HepG2 (cell line): ENCODE data around the gene SLC22A5. TPM values are rescaled to one million over a fixed set of nuclear protein-coding genes. Genes with fewer than 3 reads are reported as not detected.

ENCODE experiments used
- ATAC-seq: fragments of 200-7000 bp; cut with Tn5 transposase; 3 replicates; pipeline ENCODE4 v1.9.1; 2020; ENCODE audit warnings: mild to moderate bottlenecking, moderate library complexity
- BruUV-seq: library from RNA; stranded (reverse); fragments of 400-500 nt; replicated peaks from 2 replicates; lab custom pipeline; 2021; lab: Mats Ljungman, UMichigan
- CTCF ChIA-PET: fragments of 300-600 bp; formaldehyde crosslinking; extraction: SDS; loops from one replicate; lab custom pipeline; 2021; ENCODE audit warnings: low total read pairs, inconsistent platforms, low intra/inter-chr PET ratio; lab: Yijun Ruan, JAX
- POLR2A ChIA-PET: fragments of 350-600 bp; sonication (Branson Sonifier 250); formaldehyde crosslinking; loops from one replicate; lab custom pipeline; 2020; ENCODE audit warnings: antibody characterized with exemption, inconsistent platforms; lab: Yijun Ruan, JAX
- DNase-seq: peaks from one replicate; pipeline ENCODE4 v3.0.0-alpha.2; 2015; ENCODE audit warnings: low spot score
- FAIRE-seq: peaks from 3 replicates; lab custom pipeline; 2011; peaks lifted over from hg19 to GRCh38; lab: Jason Lieb, UNC
- H2AFZ ChIP-seq: one replicate; pipeline ENCODE4 v1.6.1; 2011; ENCODE audit warnings: low read length, inconsistent platforms
- H3K27ac ChIP-seq: fragments of 300-600 bp; 3 replicates; pipeline ENCODE4 v1.8.0; 2011; ENCODE audit warnings: mixed run types, mild to moderate bottlenecking, mixed read lengths, low read length, inconsistent platforms; ENCODE audit not compliant: insufficient read depth; ENCODE audit errors: extremely low read length
- H3K27me3 ChIP-seq, 2 experiments: fragments of 200-600 bp in 1 of 2; 2 replicates in 1 of 2; 3 replicates in 1 of 2; pipeline versions ENCODE4 v1.6.0 to v1.8.0; 2011; ENCODE audit warnings: low read length in 2 of 2, mild to moderate bottlenecking in 2 of 2, moderate library complexity in 2 of 2, inconsistent platforms in 1 of 2; ENCODE audit not compliant: insufficient read depth in 2 of 2, control insufficient read depth in 1 of 2
- H3K36me3 ChIP-seq, 2 experiments: fragments of 200-600 bp in 1 of 2; replicated peaks in 1 of 2; 2 replicates in 1 of 2; 3 replicates in 1 of 2; pipeline versions ENCODE4 v1.5.1 to v1.8.0; 2011; ENCODE audit warnings: low read length in 2 of 2, inconsistent platforms in 1 of 2; ENCODE audit not compliant: insufficient read depth in 2 of 2, control insufficient read depth in 1 of 2
- H3K4me1 ChIP-seq: 2 replicates; pipeline ENCODE4 v1.5.1; 2012; ENCODE audit warnings: low read length, inconsistent platforms; ENCODE audit not compliant: insufficient read depth
- H3K4me2 ChIP-seq: 2 replicates; pipeline ENCODE4 v1.6.0; 2011; ENCODE audit warnings: low read depth, low read length, inconsistent platforms
- H3K4me3 ChIP-seq, 3 experiments: fragments of 200-600 bp in 1 of 3; sonication (generic), shearing (Covaris generic) in 1 of 3; replicated peaks in 1 of 3; 2 replicates each; pipeline ENCODE4 v1.5.1; 2011 to 2016; ENCODE audit warnings: low read length in 3 of 3, inconsistent platforms in 2 of 3, low read depth in 2 of 3, mild to moderate bottlenecking in 2 of 3, control low read depth in 1 of 3, mixed read lengths in 1 of 3; ENCODE audit not compliant: insufficient read depth in 1 of 3
- H3K79me2 ChIP-seq: one replicate; pipeline ENCODE4 v1.6.1; 2011; ENCODE audit warnings: low read length, inconsistent platforms; ENCODE audit not compliant: insufficient read depth
- H3K9ac ChIP-seq: 2 replicates; pipeline ENCODE4 v1.6.0; 2011; ENCODE audit warnings: mild to moderate bottlenecking, low read depth, low read length, inconsistent platforms; ENCODE audit not compliant: insufficient read depth
- H3K9me3 ChIP-seq: 2 replicates; pipeline ENCODE4 v1.5.1; 2012; ENCODE audit warnings: mild to moderate bottlenecking, low read length
- H4K20me1 ChIP-seq: 2 replicates; pipeline ENCODE4 v1.6.0; 2011; ENCODE audit warnings: inconsistent platforms, mild to moderate bottlenecking, low read length, moderate library complexity; ENCODE audit not compliant: insufficient read depth
- CEBPB ChIP-seq: IDR thresholded peaks from 2 replicates; pipeline ENCODE4 v1.6.1; 2011; ENCODE audit warnings: low read depth, low read length, improper control_type of control experiment, borderline replicate concordance
- CEBPG ChIP-seq: IDR thresholded peaks from 2 replicates; pipeline ENCODE4 v1.6.1; 2016
- KDM3A ChIP-seq: IDR thresholded peaks from 2 replicates; pipeline ENCODE4 v1.6.1; 2018; ENCODE audit warnings: low read depth, missing compliant biosample characterization
- NPAS2 ChIP-seq: sonication (generic); formaldehyde crosslinking; IDR thresholded peaks from 2 replicates; pipeline ENCODE4 v1.8.0; 2022; ENCODE audit warnings: mild to moderate bottlenecking, missing genetic modification reagents, borderline replicate concordance
- POLR2AphosphoS2 ChIP-seq: IDR thresholded peaks from 2 replicates; pipeline ENCODE4 v1.6.1; 2011; ENCODE audit warnings: low read depth, low read length, improper control_type of control experiment
- RXRA ChIP-seq: sonication (generic); formaldehyde crosslinking; IDR thresholded peaks from 2 replicates; pipeline ENCODE4 v1.5.1; 2020; ENCODE audit warnings: missing genetic modification reagents
- SRF ChIP-seq: IDR thresholded peaks from 2 replicates; pipeline ENCODE4 v1.6.1; 2011; ENCODE audit warnings: mild to moderate bottlenecking, low read depth, low read length, moderate library complexity
- ZNF615 ChIP-seq: sonication (generic); formaldehyde crosslinking; IDR thresholded peaks from 2 replicates; pipeline ENCODE4 v1.5.0; 2020; ENCODE audit warnings: mild to moderate bottlenecking, missing genetic modification reagents, borderline replicate concordance
- WGBS: methylation state at CpG from one replicate; pipeline ENCODE4 v1.1.6; 2017; ENCODE audit warnings: low lambda C conversion rate; 5-methylcytosine and 5-hydroxymethylcytosine counted together
- in situ Hi-C: cut with HindIII; loops from 2 replicates; pipeline ENCODE4 v1.10.0; 2017; ENCODE audit warnings: low pct_unique_long_range_greater_than_20kb; ENCODE audit not compliant: extremely low pct_ligation_motif_present
- intact Hi-C: fragments of 100-400 bp; cut with micrococcal nuclease; formaldehyde crosslinking; loops from one replicate; pipeline ENCODE4 v1.10.0; 2022; ENCODE audit not compliant: unreplicated experiment
- polyA plus RNA-seq, 8 experiments: library from polyadenylated mRNA; depleted of rRNA in 3 of 8; stranded (reverse) in 7 of 8; unstranded in 1 of 8; fragments of >200 nt; fragmentation: Illumina TruSeq in 4 of 8; extraction: Trizol in 4 of 8; gene quantifications; 2 replicates each; pipeline versions ENCODE4 v1.2.1 to v1.2.3, GENCODE V29; 2011 to 2016; ENCODE audit warnings: low read depth in 4 of 8, missing spikeins in 1 of 8, mixed read lengths in 1 of 8; ENCODE audit not compliant: insufficient read depth in 1 of 8
- total RNA-seq, 5 experiments: library from RNA; depleted of rRNA; stranded (reverse); fragments of >200 nt; fragmentation: Illumina TruSeq; extraction: Trizol; gene quantifications; 2 replicates each; pipeline ENCODE4 v1.2.3, GENCODE V29; 2016; ENCODE audit warnings: low read depth in 1 of 5
- TF ChIP-seq, protein P1 (sequence below): sonication (generic); formaldehyde crosslinking; IDR thresholded peaks from 2 replicates; pipeline ENCODE4 v1.9.0; 2021; ENCODE audit warnings: missing genetic modification reagents, borderline replicate concordance
- TF ChIP-seq, protein P2 (sequence below): sonication (generic); formaldehyde crosslinking; IDR thresholded peaks from 2 replicates; pipeline ENCODE4 v1.4.0; 2020; ENCODE audit warnings: mild to moderate bottlenecking, missing genetic modification reagents

Gene SLC22A5
- total and polyA plus RNA-seq, 2 of the 13 experiments (the other 11 are each of a cell fraction or from before 2014, with no cell fraction given): 7.1 to 15.1 TPM

DNA sequence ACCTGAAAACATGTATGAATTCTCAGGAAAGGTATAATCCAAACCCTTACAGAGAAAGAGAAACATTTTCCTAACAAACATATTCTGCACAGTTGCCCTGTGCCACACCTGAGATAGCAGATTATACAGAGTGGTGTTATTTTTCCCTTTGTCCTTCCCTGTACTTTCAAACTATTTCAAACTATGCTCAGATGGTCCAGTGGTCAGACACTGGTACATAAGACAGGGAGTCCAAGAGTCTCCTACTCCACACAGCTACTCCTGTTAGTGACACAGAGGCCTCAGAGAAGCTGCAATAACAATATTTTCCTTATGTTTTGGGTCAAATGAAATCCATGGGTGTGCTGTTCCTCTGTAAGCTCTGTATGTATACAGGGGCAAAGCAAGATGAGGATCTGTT is 30.0 kb upstream of the SLC22A5 start (continued):
- TF ChIP-seq, protein P1, sequence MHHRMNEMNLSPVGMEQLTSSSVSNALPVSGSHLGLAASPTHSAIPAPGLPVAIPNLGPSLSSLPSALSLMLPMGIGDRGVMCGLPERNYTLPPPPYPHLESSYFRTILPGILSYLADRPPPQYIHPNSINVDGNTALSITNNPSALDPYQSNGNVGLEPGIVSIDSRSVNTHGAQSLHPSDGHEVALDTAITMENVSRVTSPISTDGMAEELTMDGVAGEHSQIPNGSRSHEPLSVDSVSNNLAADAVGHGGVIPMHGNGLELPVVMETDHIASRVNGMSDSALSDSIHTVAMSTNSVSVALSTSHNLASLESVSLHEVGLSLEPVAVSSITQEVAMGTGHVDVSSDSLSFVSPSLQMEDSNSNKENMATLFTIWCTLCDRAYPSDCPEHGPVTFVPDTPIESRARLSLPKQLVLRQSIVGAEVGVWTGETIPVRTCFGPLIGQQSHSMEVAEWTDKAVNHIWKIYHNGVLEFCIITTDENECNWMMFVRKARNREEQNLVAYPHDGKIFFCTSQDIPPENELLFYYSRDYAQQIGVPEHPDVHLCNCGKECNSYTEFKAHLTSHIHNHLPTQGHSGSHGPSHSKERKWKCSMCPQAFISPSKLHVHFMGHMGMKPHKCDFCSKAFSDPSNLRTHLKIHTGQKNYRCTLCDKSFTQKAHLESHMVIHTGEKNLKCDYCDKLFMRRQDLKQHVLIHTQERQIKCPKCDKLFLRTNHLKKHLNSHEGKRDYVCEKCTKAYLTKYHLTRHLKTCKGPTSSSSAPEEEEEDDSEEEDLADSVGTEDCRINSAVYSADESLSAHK (CRISPR knock-in tag): no peak
- TF ChIP-seq POLR2AphosphoS2 (no peak), ZNF615 (no peak), NPAS2 (CRISPR knock-in tag) (no peak)

DNA sequence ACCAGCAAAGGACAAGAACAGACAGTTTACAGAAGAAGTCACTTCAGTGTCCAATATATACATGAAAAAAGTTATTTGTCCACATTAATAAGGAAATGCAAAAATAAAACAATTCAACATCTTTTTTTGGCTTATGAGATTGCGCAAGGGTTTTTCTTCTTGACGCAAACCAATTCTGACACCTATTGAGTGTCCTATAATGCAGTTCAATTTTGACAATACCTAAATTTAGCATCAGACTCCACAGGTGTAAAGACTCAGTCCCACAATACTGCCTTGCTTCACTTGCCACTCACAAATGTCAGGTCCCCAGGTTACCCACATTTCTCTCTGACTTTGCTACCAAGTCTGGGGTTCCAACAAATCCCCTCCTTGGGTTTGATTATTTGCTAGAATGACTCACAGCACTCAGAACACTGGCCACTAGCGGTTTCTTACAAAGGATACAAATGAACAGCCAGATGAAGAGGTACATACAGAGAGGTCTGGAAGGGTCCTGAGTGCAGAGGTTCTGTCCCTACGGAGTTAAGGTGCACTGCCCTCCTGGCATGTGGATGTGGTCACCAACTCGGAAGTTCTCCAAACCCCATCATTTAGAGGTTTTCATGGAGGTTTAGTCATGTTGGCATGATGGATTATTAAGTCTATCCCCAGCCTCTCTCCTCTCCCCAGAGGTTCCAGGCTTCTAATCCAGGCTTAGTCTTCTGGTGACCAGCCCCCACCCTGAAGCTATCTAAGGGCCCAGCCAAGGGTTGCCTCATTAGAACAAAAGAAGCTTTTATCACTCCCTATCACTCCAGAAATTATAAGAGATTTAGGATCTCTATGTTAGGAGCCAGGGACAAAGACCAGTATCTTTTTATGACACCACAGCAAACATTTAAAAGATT is 27.0 kb upstream of the SLC22A5 start:
- TF ChIP-seq, protein P2, sequence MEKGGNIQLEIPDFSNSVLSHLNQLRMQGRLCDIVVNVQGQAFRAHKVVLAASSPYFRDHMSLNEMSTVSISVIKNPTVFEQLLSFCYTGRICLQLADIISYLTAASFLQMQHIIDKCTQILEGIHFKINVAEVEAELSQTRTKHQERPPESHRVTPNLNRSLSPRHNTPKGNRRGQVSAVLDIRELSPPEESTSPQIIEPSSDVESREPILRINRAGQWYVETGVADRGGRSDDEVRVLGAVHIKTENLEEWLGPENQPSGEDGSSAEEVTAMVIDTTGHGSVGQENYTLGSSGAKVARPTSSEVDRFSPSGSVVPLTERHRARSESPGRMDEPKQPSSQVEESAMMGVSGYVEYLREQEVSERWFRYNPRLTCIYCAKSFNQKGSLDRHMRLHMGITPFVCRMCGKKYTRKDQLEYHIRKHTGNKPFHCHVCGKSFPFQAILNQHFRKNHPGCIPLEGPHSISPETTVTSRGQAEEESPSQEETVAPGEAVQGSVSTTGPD (CRISPR knock-in tag): no peak
- TF ChIP-seq RXRA (no peak), CEBPB (peak; percentile 78), CEBPG (0 out of 2 replicates have a peak, but pooled peaks have one; percentile 13), KDM3A (CRISPR knock-in tag) (no peak), SRF (no peak)
- Histone ChIP-seq H4K20me1 (no peaks in the 10 kb centered on the region), H3K4me1 (peaks cover 13% of the 10 kb centered on the region), H3K9ac (no peak overlapping the region), H3K4me2 (no peak overlapping the region), H2AFZ (no peak overlapping the region), H3K27ac (no peak overlapping the region), H3K4me3 (no peak overlapping the region), H3K79me2 (no peaks in the 10 kb centered on the region), H3K36me3 (no peaks in the 10 kb centered on the region), H3K9me3 (no peaks in the 10 kb centered on the region), H3K27me3 (no peaks in the 10 kb centered on the region)
- in situ Hi-C loops (no loop called here), intact Hi-C loops (no loop called here)
- ATAC-seq (no peak), FAIRE-seq (no peak), DNase-seq (no peak)
- CTCF ChIA-PET: no interaction called here
- BruUV-seq: no TSS peak
- POLR2A ChIA-PET: no interaction called here
- 83% methylated on average over 5 of the region's 5 CpGs for WGBS
